GM19351 (cell line): ENCODE results near the gene ZNF543.
A peak's percentile ranks its signal among the peaks of the same experiment; 100 is the strongest.
"Not testable (repeated sequence)": the region's sequence is repeated elsewhere in the genome, so short reads cannot be mapped to it uniquely, and the experiment has no call there.

Experiments
- ATAC-seq: cut with Tn5 transposase; IDR thresholded peaks from one replicate; pipeline ENCODE4 v1.9.1; 2021; ENCODE audit warnings: mild to moderate bottlenecking, moderate library complexity; ENCODE audit not compliant: unreplicated experiment

ZNF543 gene

GRCh38 chr19:57319869-57320179, 448 bp upstream of the ZNF543 start:
- ATAC-seq: no peak

- ATAC-seq: no peak
These were observed 844 bp downstream of the ZNF543 start for GRCh38 chr19:57321116-57321515.

DNA sequence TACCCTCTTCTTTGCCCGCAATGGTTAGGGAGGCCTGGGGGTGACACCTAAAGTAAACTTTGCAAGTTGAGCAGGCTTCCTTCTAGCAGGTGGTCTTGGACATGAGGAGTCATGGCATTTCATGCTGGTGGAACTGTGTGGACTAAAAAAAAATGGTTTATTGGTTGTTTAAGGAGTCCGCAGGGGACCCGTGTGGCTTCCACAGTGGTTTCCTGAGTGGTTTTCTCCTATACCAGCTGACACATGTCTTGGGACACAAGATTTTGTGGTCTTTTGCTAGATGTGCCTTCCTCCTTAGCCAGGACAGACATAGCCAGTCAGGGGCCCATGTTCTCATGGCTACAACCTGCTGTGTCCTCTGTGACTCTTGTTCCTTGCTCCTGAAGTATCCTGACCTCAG, 1.5 kb downstream of the ZNF543 start:
- no peak for ATAC-seq

GRCh38 chr19:57324992-57325391, 4.7 kb downstream of the ZNF543 start:
- no peak for ATAC-seq

GRCh38 chr19:57327993-57328392, 7.7 kb downstream of the ZNF543 start:
- ATAC-seq: no peak

DNA sequence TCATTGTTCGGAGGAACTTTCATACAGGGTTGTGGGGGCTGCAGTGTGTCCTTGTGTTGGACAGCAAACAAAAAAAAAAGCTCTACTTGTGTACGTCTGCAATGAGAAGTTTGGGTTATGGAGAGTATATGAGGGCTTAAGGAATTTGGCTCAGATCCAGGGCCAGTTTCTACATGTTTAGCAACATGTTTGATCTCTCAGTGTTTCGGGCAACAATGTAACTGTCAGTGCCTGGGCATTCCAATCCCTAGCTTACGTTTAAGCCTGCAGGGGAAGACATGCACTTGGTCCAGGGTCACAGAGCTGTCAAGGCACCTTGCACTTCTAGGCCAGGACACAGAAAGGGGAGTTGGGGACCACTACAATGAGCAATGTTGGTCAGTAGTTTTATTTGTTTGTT, 13.9 kb downstream of the ZNF543 start:
- no peak for ATAC-seq

- no peak for ATAC-seq
These were observed 18.6 kb downstream of the ZNF543 start for GRCh38 chr19:57338877-57339276.

DNA sequence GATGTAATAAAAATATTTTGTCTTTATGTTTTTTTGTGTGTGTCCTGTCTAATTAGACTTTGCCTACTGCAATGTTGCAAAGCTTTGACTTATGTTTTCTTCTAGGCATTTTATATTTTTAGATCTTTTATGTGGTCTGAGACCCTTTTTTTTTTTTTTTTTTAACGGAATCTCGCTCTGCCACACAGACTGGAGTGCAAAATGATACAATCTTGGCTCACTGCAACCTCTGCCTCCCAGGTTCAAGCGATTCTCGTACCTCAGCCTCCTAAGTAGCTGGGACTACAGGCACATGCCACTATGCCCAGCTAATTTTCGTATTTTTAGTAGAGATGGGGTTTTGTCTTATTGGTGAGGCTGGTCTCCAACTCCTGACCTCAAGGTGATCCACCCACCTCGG, 22.3 kb downstream of the ZNF543 start:
- no peak for ATAC-seq

GRCh38 chr19:57348136-57348535, 27.9 kb downstream of the ZNF543 start:
- no peak for ATAC-seq

- ATAC-seq: peak; percentile 98
These were observed 30.9 kb downstream of the ZNF543 start, which contains the start of gene ZNF304 for GRCh38 chr19:57350877-57351805. ZNF304 (plus strand) TSS chr19:57351271; CDS start chr19:57351665, 394 bp downstream.

DNA sequence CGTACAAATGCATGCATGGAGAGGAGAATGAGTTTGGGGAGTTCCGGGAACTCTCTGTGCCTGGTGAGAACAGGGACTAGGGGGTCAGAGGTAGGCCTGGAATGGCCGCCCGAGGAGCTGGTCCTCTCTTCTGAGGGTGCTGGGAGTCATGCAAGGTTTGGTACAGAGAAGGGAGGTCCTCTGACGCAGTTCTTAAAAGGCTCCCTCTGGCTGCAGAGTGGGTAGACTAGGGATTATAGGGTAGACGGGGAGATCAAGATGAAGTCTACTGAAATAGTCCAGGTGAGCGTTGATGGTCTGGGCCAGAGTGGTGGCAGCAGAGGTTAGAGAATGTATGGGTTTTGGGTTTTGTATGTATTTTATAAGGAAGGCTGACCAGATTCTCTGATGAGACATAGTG, 31.6 kb downstream of the ZNF543 start:
- no peak for ATAC-seq

- ATAC-seq: no peak
These were observed 35.6 kb downstream of the ZNF543 start for GRCh38 chr19:57355916-57356315.

GRCh38 chr19:57357406-57357805, 37.1 kb downstream of the ZNF543 start:
- no peak for ATAC-seq

DNA sequence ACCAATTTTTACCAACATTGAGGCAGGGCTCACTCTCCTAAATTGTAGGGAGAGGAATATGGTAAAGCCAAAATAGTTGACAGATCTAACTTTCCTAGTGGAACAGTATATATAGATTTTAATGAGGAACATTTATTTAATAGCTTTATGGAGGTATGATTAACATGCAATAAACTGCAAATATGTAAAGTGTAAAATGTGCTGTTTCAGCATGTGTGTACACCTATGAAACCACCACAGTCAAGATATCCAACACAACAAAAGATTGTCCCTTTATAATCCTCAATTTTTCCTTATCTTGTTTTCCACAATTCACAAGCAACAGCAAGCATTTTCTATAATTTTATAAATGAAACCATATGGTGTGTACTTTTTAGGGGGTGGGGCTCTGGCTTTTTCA, 39.0 kb downstream of the ZNF543 start:
- no peak for ATAC-seq

- no peak for ATAC-seq
These were observed 42.1 kb downstream of the ZNF543 start for GRCh38 chr19:57362419-57362818.

DNA sequence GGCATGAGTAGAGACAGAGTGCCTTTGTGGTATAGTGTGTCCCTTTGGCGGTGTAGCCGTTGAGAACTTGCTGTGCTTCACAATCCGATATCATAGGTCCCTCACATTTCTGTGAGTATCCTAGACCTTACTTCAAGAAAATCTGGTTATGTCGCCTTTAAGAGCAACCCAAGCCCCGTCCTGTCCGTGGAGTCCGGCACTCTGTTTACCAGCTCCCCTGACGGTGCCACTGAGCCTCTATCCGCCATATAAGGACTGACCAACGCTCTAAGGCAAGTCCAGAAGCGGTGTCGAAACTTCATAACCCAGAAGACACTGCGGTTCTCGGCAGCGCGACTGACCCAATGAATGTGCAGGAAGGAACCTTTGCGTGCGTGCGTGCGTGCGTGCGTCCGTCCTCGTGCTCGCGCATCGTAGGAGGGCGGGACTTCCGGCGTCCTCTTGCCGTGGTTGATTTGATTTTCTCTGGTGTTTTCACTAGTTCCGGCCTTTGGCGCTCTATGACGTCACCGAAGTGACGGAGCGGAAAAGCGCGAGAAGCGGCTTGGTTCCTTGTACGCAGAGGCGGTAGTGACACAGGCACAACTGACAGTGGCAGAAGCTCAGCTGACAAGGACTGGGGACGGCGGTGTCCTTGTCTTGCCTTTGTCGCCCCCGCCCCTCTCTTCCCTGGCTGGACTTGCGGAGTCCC, 42.9 kb downstream of the ZNF543 start, which contains the start of the genes TRAPPC2B and ZNF547:
TRAPPC2B (plus strand) TSS at position 555 of the 691 bp plus-strand sequence. CDS start 1,283 bp downstream, outside the sequence.
ZNF547 (plus strand) TSS at position 555 of the 691 bp plus-strand sequence. CDS start 5,005 bp downstream, outside the sequence.
- ATAC-seq: peak; percentile 95

DNA sequence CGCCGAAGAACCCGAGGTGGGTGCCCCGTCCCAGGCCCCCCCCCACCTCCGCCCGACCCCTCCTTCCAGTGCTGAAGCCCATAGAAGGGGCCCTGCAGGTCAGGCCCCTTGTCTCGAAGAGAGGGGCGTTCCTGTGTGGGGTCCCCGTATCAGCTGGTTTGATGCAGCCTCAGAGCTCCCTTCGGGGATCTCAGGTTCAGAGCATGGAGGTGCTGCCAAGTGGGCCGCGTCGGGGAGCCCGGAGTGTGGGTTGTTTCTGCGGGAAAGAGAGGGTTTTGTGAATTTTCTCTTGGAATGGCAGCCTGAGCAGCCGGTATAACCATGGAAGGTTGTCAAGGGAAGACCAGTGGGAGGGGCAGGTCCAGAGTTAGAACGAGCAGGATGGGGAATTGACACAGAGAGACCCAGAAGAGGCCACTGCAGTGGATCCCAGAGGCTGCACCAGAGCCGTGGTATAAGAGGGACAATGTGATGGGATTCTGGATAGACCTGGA, 43.5 kb downstream of the ZNF543 start:
- ATAC-seq: no peak

GRCh38 chr19:57366776-57367175, 46.5 kb downstream of the ZNF543 start:
- ATAC-seq: no peak

DNA sequence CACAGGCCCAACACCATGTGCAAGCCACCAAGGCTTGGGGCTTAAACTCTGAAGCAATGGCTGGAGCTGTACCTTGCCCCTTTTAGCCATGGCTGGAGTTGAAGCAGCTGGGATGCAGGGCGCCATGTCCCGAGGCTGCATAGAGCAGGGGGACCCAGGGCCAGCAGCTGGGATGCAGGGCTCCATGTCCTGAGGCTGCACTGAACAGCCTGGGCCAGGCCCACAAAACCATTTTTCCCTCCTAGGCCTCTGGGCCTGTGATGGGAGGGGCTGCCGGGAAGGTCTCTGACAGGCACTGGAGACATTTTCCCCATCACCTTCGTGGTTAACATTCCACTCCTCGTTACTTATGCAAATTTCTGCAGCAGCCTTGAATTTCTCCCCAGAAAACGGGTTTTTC, 53.9 kb downstream of the ZNF543 start:
- ATAC-seq: no peak

- not testable (repeated sequence) for ATAC-seq
These were observed 54.4 kb downstream of the ZNF543 start for GRCh38 chr19:57374647-57375046.

DNA sequence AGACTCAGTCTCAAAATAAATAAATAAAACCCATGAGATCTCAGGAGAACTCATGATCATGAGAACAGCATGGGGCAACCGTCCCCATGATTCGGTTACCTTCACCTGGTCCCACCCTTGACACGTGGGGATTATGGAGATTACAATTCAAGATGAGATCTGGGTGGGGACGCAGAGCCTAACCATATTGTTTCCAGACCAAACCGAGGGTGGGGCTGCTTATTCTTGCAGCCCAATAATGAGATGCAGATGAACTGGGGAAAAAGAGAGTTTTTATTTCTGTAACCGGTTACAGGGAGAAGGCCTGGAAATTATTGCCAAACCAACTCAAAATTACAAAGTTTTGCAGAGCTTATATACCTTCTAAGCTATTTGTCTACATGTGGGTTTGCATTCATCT, 55.9 kb downstream of the ZNF543 start:
- no peak for ATAC-seq
